HG03469 (cell line): ENCODE results near the gene LRMDA.

Experiments used
- ATAC-seq: cut with Tn5 transposase; IDR thresholded peaks from one replicate; pipeline ENCODE4 v1.9.1; 2021; ENCODE audit warnings: mild to moderate bottlenecking, moderate library complexity, moderate number of reproducible peaks; ENCODE audit not compliant: unreplicated experiment

The LRMDA gene

DNA sequence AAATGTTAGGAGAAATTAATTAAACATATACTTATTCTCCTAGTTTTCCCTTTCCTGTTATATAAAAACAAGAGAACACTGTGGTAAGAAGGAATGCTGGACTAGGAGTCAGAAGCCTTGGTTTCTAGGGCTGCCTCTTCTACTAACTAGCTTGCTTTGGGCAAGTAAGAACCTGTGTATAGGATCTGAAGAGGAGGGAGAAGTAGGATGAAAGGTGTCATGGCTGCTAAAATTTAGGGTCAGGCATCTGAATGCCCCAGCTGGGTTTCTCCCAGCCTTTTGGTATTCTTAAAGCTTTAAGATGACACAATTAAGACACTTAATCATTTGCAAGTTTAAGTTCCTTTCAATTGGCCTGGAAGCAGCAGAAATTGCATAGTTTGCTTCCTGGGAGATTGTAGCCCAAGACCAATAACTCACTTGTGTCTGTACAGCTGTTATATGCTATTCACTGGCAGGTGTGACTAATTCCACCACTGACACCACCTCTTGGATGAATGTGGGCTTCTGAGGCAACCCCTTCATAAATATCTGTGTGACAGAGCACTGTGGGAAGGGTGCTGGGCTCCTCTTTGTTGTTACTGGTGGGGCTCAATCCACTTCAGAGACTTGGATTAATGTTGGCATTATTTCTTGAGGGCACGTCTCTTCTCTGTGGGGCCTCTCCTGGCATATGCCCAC, 137.2 kb downstream of the LRMDA start:
- ATAC-seq = no peak

DNA sequence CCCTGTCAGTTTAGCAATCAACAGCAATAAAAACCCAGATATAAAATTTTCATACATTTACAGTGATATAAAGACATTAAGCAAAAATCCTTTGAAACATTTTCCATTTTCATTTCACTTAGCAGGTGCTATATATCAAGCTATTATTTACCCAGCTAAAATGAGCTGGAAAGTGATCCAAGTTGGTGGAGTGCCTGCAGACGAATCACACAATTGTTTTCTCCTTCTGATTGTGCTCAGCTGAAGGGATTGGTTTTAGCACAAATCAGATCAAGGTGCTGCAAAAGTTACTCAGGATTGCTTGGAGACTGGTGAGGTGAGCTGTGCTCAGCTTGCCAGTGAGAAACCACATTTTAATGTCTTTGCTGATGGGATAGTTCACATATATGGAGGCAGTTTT, 138.1 kb downstream of the LRMDA start:
- ATAC-seq = no peak

DNA sequence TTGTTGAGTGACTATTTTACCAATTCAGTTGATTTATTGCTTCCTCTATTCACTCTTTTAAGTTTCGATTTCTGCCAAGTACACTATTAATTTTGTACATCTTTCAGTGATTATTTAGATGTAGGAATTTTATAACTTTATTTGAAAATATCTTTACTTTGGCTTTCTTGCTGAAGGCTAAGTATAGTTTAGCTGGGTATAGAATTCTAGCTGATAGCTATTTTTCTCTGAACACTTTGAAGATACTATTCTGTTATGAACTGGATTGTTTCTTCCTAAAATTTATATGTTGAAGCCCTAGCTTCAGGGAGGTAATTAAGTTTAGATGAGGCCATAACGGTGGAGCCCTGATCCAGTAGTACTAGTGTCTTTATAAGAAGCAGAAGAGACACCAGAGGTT, 141.1 kb downstream of the LRMDA start:
- no peak for ATAC-seq

DNA sequence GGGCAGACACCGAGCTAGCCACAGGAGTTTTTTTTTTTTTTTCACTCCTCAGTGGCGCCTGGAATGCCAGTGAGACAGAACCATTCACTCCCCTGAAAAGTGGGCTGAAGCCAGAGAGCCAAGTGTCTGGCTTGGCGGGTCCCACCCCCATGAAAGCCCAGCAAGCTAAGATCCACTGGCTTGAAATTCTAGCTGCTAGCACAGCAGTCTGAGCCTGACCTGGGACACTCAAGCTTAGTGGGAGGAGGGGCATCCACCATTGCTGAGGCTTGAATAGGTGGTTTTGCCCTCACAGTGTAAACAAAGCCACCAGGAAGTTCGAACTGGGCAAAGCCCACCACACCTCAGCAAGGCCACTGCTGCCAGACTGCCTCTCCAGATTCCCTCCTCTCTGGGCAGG, 144.5 kb downstream of the LRMDA start:
- ATAC-seq = no peak

DNA sequence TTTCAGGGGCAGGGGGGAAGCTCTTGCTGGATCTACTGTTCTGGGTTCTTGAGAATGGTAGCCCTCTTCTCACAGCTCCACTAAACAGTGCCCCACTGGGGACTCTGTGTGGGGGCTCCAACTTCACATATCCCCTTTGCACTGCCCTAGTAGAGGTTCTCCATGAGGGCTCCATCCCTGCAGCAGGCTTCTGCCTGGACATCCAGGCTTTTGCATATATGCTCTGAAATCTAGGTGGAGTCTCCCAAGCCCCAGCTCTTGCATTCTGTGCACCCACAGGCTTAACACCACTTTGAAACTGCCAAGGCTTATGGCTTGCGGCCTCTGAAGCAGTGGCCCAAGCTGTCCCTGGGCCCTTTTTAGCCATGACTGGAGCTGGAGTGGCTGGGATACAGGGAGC, 150.7 kb downstream of the LRMDA start:
- no peak for ATAC-seq

DNA sequence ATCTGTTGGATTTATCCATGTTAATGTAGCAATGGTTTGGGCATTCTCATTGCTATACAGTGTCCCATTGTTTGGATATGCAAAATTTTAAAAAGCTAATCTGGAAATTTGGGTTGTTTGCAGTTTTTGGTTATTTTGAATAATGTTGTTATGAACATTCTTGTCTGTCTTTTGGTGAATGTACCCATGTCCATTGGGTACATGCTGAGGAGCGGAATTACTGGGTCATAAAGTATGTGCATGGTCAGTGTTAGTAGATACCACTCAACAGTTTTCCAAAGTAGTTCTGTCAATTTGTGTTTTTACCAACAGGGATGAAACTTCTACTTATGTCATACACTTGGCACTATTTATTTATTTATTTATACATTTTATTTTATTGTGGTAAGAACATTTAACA, 153.9 kb downstream of the LRMDA start:
- no peak for ATAC-seq

DNA sequence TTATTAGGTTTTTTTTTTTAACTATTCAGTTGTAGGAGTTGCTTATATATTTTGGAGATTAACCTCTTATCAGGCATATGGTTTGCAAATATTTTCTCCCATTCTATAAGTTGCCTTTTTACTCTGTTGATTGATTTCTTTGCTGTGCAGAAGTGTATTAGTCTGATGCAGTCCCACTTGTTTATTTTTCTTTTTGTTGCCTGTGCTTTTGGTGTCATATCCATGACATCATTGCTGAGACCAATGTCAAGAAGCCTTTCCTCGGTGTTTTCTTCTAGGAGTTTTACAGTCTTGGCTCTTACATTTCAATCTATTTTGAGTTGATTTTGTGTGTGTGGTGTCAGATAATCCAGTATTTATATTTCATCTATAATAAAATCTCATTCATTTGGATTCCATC, 155.4 kb downstream of the LRMDA start:
- ATAC-seq = no peak

DNA sequence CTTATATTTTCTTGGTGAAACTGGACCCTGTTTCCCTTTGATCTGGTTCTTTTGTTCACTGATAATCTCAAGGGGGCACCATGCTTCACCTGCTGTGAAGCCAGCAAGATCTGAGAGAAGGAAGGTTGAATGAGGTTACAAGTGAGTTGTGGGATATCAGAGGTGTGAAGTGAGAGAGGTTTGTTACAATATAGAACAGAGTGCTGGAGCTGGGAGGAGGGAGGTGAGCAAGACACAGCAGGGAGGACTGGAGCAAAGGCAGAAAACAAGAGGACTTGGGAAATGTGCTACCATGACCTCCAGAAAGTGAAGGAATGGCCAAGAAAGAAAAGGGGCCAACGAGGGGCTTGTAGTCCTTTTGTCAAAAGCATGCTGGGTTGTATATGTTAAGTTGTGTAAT, 156.6 kb downstream of the LRMDA start:
- ATAC-seq = no peak

DNA sequence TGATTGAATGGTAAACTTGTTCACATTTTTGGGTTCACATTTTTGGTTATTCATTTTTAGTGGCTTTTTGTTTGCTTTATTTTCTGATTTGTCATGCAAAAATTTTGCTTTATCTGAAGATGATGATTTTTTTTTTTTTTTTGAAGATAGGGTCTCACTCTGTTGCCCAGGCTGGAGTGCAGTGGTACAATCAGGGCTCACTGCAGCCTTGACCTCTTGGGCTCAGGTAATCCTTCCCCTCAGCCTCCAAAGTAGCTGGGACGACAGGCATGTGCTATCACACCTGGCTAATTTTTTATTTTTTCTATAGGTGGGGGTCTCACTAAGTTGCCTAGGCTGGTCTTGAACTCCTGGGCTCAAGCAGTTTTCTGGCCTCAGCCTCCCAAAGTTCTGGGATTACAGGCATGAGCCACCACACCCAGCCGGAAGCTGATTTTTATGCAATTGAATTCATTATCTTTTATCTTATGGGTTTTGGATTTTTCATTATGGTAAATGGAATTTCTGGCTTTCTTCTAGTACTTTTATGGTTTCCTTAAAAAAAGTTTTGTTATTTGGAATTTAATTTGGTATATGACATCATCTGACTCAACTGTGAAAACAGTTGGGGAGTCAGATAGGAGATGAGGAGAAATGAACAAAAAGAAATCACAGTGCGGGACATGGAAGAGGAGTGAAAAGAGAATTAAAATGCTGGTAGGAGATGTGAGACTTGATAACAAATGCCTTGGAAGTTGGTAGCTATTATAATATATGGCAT, 158.7 kb downstream of the LRMDA start:
- ATAC-seq = no peak

DNA sequence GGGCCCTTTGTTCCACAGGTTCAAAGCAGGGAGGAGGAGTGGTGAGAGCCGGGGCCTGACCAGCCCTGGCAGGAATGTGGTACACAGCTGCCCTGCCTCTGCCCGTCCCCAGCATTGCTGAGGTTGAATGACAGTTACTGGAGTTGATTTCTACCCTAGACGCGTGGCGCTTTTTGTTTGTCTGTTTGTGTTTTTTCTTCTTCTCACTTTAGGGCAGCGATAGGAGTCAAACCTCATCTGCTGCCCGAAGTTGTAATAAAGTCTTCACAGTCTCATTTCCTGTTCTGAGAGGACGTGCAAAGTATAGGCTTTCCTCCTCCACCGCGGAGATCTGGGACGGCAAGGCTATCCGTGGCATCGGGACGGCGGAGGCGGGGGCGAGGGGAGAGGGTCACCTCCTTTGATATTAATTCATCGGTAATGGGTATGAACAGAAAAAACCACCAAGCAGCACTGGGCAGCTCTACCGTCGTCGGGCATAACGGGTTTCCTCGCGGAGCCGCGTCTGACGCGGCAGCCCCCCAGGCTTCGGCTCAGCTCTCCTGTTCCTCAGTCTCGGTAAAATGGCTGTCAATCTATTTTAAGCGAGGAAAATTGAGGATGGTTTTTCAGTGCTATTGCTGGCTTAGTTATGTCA, 160.8 kb downstream of the LRMDA start:
- ATAC-seq = no peak

DNA sequence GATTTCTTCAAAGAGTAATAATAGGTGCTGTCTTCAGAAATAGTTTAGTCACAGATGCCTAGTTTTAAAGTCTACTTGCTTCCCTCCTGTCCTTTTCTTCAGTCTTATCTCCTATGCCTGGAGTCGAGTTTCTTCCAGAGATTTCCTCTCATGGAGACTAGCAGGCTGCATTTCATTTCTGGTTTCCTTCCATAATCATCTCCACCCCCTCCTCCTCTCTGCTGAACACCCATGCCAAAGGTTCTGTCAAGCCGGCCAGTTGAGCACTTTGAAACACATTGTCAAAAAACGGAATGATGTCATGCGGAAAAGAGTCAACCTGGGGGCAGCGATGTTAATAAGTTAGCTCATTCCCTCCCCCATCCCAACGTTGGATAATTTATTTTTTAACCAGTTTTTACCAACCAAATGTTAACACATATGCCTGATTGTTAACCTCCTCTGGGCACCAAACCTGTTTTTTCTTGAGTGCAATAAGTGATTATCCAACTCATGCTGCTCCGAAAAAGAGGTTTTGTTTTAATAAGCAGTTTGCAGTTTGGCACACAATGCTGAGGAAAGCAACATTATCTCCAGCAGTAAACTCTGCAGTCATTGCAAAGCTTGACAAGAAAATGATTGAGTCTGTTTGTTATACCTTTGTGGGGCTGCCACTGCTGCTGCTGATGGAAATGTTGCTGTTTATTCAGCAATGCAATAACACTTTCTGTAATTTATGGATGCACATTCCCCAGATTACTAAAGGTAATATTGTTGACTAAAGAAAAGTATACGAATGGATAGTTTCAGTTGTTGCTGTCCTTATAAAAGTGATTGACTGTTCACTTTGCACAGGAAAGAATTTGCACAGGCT, 161.6 kb downstream of the LRMDA start:
- ATAC-seq = no peak

DNA sequence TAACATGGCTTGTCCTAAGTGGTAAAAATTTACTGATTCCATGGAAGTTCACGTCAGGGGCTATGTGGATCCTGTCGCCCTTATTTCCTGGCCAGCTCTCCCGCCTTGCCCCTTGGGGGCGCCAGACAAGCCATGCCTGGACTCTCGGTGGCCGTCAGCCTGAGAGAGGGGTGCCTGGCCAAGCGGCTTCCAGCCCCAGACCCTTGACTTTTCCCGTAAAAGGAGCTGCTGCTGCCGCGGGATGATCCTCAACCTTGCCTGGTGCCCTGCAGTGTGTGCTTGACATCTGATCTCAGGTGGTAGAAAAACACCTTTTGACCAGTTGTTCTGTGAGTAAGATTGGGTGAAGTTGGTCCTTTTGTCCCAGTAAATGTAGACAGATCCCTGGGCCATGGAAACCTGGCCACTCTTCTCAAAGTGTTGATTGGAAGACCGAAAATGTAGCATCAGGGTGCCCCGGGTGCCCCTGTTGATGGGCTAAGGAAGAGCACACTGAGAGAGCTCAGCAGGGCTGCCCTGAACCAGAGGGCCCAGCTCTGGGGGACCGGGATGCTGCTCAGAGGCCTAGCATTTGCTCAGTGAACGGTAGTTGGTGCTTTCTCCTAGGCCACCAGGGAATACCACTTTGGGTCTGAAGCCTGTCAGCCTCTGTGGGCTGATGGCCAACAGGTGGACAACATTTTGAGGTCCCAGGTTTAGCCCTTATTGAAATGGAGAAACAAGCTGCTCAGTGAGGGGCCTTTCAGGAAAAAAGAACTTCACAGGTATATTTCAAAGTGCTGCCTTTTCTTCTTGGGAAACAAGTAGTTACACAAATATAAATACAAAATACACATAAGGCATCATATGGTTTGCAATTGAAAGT, 162.5 kb downstream of the LRMDA start:
- no peak for ATAC-seq

DNA sequence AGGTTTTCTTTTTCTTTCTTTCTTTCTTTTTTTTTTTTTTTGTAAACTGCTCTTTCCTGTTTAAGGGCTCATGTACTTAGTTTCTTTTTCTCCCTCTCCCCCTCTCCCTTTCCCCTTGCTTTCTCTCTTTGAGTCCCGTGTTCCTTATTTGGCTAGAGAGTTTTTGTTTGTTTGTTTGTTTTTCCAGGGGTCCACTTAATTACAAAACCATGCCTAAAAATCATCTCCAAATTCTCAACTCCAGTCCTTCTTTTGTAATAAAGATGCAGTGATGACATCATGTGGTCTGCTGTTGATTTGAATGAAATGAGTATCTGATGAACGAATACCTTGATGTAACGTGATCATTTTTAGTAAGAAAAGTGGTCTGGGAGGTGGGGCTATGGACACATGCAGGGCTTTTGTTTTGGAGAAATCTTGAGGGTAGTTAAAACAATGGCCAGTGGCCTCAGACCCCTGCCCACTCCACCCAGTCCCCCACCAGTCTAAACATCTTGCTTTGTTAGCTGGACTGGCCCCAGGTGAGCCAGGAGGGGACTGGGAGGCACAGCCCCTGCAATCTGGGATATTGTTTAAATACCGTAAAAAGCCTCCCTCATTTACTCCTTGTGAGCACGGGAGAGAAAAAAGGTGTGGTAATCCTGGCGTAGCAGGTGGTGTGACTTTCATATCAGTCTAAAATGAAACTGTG, 165.7 kb downstream of the LRMDA start:
- ATAC-seq = no peak

DNA sequence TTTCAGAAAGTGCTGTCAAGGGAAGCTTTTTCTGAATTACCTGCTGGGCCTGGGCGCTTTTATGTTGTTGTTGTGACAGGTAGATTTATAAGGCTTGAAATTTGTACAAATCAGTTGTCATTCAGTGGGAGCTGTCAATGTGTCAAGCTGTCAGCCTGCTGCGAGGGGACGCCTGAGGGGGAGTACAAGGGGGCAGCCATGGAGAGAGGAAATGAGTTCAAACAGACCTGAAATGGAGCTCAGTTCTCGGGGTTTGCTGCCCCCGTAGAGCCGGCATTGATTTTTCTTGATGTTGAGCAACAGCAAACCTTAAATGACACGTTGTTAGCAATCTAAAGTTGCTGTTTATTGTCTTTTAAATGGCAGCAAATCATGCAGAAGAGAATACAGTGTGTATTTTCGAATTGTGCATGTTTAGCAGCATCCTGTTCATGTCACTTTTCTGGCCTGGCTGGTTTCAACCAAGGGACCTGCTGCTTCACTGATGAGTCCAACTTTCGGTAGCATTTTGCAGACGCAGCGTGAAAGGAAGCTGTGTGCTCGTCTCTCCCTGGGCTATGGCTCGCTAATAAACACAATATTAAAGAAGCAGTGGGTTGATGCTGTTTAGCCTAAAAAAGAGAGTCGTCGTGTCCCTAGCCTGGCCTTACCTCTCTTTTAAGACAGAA, 166.5 kb downstream of the LRMDA start:
- no peak for ATAC-seq

DNA sequence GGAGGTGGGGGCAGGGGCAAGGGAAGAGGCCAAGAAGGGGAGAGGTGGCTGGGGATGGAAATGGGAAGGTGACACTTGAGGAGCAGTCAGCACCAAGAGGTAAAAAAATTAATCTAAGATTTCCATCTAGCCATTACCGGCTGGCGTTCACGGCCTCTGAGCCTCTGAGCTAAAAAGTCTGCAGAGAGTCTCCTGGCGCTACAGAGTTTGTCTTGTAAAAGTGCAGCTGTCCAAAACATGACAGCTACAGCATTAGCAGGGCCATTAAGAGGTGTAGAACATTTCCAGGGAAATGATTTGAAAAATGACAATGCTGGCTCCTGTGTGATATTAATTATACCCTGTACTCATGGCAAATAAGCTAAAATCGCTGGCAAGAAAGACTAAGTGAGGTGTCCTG, 167.6 kb downstream of the LRMDA start:
- ATAC-seq = no peak

DNA sequence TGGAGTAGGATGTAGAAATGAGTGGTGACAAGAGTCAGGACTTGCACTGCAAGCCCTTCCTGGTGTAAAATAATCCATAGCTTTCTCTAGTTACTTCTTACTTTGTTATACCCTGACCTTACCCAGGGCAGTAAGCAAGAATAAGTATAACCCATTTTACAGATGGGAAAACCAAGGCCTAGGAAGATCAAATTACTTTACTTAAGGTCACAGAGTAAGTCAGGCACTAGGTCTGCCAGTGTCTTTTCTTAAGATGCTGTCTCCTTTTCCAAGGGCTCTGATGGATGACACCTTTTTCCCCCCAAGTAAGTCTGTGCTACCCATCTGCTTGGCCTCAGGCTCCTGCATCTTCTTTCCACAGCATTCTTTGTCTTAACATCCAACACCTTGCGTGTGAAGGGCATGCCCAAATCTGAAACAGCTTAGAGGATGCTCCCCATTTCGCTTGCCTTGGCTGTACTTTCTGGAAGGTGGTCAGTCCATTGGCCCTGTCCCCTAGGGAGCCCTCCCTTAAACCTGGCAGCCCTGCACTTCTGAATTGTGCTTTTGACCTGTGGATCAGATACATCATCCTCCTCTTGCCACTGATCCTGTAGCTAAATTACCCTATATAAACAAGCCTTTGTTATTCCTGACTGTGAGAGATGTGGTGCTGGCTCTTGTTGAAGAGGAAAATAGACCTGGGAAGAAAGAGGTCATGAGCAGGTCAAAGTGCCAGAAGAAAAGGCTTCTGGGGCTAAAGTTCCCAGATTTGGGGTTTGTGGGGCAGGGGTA, 168.6 kb downstream of the LRMDA start:
- ATAC-seq = no peak

DNA sequence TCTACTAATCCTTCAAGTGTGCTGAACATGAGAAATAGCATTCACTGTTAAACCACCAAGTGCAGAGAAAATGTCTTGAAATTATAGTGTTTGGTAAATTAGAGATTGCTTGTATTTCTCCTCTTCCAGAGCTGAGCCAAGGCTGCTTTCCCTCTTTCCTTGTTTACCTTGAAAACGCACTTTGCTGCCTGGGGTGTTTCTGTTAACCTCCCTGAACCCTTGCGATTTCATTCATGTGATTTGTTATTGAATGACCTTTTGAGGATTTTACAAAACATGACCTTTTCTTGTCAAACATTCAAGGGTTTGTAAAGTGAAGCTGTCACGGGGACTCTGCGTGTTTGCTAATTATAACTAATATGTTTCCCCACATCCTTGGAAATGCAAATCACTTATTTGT, 169.4 kb downstream of the LRMDA start:
- no peak for ATAC-seq

DNA sequence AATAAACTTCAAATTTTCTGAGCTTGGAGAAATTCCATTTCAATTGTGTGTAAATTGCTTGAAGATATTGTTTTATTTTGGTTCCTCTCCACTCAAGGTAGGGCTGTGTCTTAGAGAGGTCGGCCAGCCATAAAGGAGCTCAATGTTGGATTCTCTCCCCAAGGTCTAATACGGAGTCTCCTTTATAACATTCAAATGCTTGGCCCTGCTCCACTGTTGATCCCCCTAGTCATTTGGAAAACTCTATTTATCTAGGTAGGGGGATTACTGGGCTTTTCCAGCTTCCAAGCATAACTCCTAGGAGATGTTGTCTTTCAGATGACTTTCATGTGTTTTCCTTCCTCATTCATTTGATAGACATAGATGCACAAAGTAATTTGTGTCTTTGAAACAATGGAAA, 170.9 kb downstream of the LRMDA start:
- no peak for ATAC-seq
